Measurements from ENCODE around the gene ZMYND12. TPM values are rescaled to one million over a fixed set of nuclear protein-coding genes. Genes with fewer than 3 reads are reported as not detected.

The ZMYND12 gene
- total RNA-seq, 2 experiments from 2014 or later, result 0.64 to 1.6 TPM

GRCh38 chr1:42466030-42466429 lies 10.2 kb upstream of the ZMYND12 start:
- Mint-ChIP-seq H3K36me3 (ENCODE audit: low read depth) (peaks cover 5% of the 10 kb centered on the region), H3K4me3 (no peak overlapping the region), H3K4me1 (peaks cover 22% of the 10 kb centered on the region), H3K9me3 (ENCODE audit: low read depth) (no peaks in the 10 kb centered on the region), H3K27me3 (peaks cover 2% of the 10 kb centered on the region), H3K27ac (no peak overlapping the region)
- ATAC-seq (no peak), DNase-seq (no peak)
- intact Hi-C loops (cut with DNase I, micrococcal nuclease), result no loop called here
- CTCF ChIA-PET, result no interaction called here
- POLR2A ChIA-PET, result no interaction called here

DNA sequence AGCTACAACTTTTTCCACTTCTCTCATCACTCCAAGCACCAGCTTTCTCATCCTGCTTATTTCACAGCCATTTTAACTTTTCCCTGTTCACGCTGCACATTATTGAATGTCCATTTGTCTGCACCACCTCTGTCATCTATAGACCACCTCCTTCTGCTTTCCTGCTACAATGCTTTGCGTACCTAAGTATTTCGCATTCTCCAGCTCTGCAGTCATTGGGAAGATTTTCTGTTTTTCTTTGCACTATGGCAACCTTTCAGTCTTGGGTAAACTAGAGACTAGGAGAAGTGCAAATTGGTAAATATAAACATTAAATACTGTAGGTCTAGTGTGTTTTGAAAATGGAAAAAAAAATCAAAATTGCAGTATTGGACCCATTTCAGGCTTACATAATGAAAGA lies 8.1 kb upstream of the ZMYND12 start:
- Mint-ChIP-seq H3K4me3 (peak overlapping the region; percentile 77), H3K27me3 (peaks cover 2% of the 10 kb centered on the region), H3K36me3 (ENCODE audit: low read depth) (peaks cover 18% of the 10 kb centered on the region), H3K27ac (no peak overlapping the region), H3K9me3 (ENCODE audit: low read depth) (no peaks in the 10 kb centered on the region), H3K4me1 (peaks cover 28% of the 10 kb centered on the region)
- ChIA-PET CTCF (no interaction called here), POLR2A (no interaction called here)
- intact Hi-C loops (cut with DNase I, micrococcal nuclease), result loop anchor here (1.0 to 5.0 kb wide), 9 partner anchors 129 to 1243 kb away; partner anchors contain the start of genes PPIH (in 2 of the 2), C1orf50 (in 1 of the 2), ERMAP (in 1 of the 2) and FOXJ3 (in 1 of the 2)
- no peak for DNase-seq
- ATAC-seq, result no peak

DNA sequence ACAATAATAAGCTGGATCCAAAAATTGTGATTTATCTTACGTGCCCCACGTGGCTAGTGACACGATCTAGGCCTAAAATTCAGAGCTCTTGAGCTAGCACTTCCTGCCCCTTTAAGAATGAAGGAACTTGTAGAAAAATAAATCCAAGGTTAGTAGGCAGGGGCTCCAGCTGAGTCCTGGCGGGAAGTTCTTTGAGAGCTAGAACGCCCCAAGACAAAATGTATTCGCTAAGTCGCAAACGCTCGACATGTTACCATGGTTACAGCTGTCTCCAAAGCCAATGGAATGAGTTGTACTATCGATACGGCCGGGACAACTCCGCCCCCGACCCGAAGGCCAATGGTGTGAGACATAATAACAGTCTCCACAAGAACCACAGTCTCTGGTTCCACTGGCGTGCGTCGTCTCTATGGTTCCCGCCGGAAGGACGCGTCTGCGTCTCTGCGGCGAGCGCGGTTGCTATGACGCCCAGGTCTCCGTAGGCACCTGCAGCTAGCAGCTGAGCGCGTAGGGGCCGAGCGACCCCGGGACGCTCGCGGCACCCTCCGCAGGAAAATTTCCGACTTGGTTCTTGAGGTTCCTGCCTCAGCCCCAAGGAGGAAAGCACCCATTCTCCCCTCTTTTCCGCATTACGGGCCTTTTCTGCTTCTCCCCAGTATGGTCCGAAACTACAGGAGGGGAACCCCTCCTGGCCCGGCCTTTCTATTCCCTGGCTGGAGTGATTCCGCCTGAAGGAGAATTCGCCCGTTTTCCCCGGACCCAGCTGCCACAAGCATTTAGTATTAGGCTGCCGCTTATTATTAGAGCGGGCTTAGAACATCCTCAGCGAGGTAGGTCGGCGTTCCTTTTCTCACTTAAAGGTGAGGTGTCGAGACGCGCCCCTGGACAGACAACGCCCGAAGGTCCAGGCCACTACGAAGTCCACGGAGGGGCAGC lies 7.3 kb upstream of the ZMYND12 start, which contains the start of gene CCDC30:
Gene CCDC30, plus strand, starts transcription at position 459 of the 936 bp plus-strand sequence. CDS start 17,266 bp downstream, outside the sequence.
- Mint-ChIP-seq H3K4me3 (peak within 1 kb of the TSS; percentile 77), H3K4me1 (peaks cover 31% of the 10 kb centered on the region), H3K27ac (peak within 1 kb of the TSS; percentile 73), H3K9me3 (ENCODE audit: low read depth) (no peaks in the 10 kb centered on the region), H3K27me3 (no peaks in the 10 kb centered on the region), H3K36me3 (ENCODE audit: low read depth) (peaks cover 26% of the 10 kb centered on the region)
- intact Hi-C loops (cut with DNase I, micrococcal nuclease), result loop anchor here (1.0 to 5.0 kb wide), 9 partner anchors 128 to 1244 kb away; partner anchors contain the start of genes PPIH (in 2 of the 2), C1orf50 (in 1 of the 2), ERMAP (in 1 of the 2) and FOXJ3 (in 1 of the 2)
- ChIA-PET CTCF (no interaction called here), POLR2A (no interaction called here)
- DNase-seq (peak; percentile 97), ATAC-seq (peak; percentile 100)

DNA sequence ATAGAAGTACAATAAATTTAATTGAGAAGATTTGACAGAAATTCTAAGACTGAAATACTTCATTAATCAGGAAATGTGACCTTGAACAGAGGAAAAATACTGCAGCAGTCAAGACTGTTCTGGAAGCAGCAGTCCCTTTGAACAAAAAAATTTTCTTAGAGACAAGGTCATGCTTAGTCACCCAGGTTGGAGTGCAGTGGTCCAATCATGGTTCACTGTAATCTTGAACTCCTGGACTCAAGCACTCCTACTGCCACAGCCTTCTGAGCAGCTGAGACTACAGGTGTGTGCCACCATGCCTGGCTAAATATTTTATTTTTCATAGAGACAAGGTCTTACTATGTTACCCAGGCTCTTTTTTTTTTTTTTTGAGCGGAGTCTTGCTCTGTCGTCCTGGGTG lies 5.4 kb upstream of the ZMYND12 start:
- peaks cover 39% of the 10 kb centered on the region for H3K36me3 Mint-ChIP-seq (ENCODE audit: low read depth)
- ATAC-seq (no peak), DNase-seq (no peak)
- no peaks in the 10 kb centered on the region for H3K27me3 Mint-ChIP-seq
- no peak overlapping the region for H3K4me3 Mint-ChIP-seq
- ChIA-PET CTCF (no interaction called here), POLR2A (no interaction called here)
- H3K4me1 Mint-ChIP-seq, result peaks cover 42% of the 10 kb centered on the region
- no peak overlapping the region for H3K27ac Mint-ChIP-seq
- intact Hi-C loops (cut with DNase I, micrococcal nuclease), result loop anchor here in 1 of 2 experiments (5.0 kb wide), 1 partner anchor 1246 kb away; the partner anchor contains the start of gene ST3GAL3
- no peaks in the 10 kb centered on the region for H3K9me3 Mint-ChIP-seq (ENCODE audit: low read depth)

DNA sequence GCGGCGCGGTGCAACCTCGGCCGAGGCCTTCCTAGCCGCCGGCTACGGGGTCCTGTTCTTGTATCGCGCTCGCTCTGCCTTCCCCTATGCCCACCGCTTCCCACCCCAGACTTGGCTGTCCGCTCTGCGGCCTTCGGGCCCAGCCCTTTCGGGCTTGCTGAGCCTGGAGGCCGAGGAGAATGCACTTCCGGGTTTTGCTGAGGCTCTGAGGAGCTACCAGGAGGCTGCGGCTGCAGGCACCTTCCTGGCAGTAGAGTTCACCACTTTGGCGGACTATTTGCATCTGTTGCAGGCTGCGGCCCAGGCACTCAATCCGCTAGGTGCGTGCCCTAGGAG lies 900 bp upstream of the ZMYND12 start:
- Mint-ChIP-seq H3K27me3 (no peaks in the 10 kb centered on the region), H3K36me3 (ENCODE audit: low read depth) (peaks cover 34% of the 10 kb centered on the region), H3K4me3 (peak overlapping the region; percentile 80), H3K27ac (peak overlapping the region; percentile 99), H3K4me1 (peaks cover 28% of the 10 kb centered on the region), H3K9me3 (ENCODE audit: low read depth) (no peaks in the 10 kb centered on the region)
- peak; percentile 61 for ATAC-seq
- POLR2A ChIA-PET, result interaction anchor here (0.7 to 0.9 kb wide), 3 partner anchors 225 to 1062 kb away, joined by 3 to 4 read pairs (median 3); partner anchors contain the start of gene YBX1
- intact Hi-C loops (cut with DNase I, micrococcal nuclease), result loop anchor here (1.0 to 10.0 kb wide), 13 partner anchors 64 to 1474 kb away; partner anchors contain the start of genes FOXJ3 (in 2 of the 2), YBX1 (in 2 of the 2), C1orf50 (in 1 of the 2) and CFAP57 (in 1 of the 2)
- CTCF ChIA-PET, result interaction anchor here (0.6 kb wide), 1 partner anchor 27 kb away, joined by 3 read pairs; no protein-coding TSS in a partner anchor
- DNase-seq, result peak; percentile 77

GRCh38 chr1:42454403-42454802 lies 1.4 kb downstream of the ZMYND12 start:
- intact Hi-C loops (cut with DNase I, micrococcal nuclease), result loop anchor here in 1 of 2 experiments (10.0 kb wide), 3 partner anchors 930 to 1090 kb away; partner anchors contain the start of genes FOXO6, HYI, MED8 and SZT2
- Mint-ChIP-seq H3K4me1 (peaks cover 28% of the 10 kb centered on the region), H3K27me3 (no peaks in the 10 kb centered on the region), H3K27ac (no peak overlapping the region), H3K9me3 (ENCODE audit: low read depth) (no peaks in the 10 kb centered on the region), H3K36me3 (ENCODE audit: low read depth) (peaks cover 24% of the 10 kb centered on the region), H3K4me3 (no peak overlapping the region)
- ChIA-PET CTCF (no interaction called here), POLR2A (no interaction called here)
- ATAC-seq, result no peak
- DNase-seq, result no peak

DNA sequence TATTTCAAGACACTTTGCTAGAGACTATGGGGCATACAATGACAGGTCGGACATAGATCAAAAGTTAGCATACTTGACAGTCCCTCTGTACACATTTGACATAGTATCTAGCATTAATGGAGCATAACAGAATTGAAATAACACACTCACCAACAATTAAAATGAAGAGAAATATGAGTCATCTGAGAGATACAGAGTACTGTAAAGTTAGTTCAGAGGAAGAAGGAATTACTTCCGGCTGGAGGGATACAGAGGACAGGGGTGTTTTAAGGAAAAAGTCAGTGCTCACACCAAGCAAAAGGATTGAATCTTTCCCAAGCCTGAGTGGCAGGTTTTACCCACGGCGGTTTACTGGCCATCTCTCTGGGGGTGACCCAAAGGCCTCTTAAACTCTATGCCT lies 2.4 kb downstream of the ZMYND12 start:
- intact Hi-C loops (cut with DNase I, micrococcal nuclease), result loop anchor here in 1 of 2 experiments (10.0 kb wide), 3 partner anchors 931 to 1089 kb away; partner anchors contain the start of genes FOXO6, HYI, MED8 and SZT2
- CTCF ChIA-PET, result no interaction called here
- Mint-ChIP-seq H3K36me3 (ENCODE audit: low read depth) (peaks cover 16% of the 10 kb centered on the region), H3K27me3 (no peaks in the 10 kb centered on the region), H3K4me3 (no peak overlapping the region), H3K27ac (no peak overlapping the region), H3K9me3 (ENCODE audit: low read depth) (no peaks in the 10 kb centered on the region), H3K4me1 (peaks cover 26% of the 10 kb centered on the region)
- POLR2A ChIA-PET, result no interaction called here
- no peak for DNase-seq
- ATAC-seq, result no peak

DNA sequence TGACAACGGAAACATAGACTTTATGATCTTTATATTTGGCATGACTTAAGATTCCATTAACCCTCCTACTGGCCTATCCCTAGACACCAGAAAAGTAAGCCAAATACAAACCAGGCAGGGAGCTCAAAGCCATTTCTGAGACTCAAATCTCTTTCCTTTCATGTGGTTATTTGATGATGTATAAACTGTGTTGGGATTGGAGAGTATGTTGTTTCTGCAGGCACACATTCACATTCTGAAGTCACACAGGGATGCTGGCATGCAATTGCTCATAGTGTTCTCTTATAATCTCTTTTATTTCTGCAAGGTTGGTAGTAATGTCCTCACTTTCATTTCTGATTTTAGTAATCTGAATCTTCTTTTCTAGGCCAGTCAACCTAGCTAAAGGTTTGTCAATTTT lies 5.8 kb downstream of the ZMYND12 start:
- H3K4me3 Mint-ChIP-seq, result no peak overlapping the region
- peaks cover 8% of the 10 kb centered on the region for H3K4me1 Mint-ChIP-seq
- no peaks in the 10 kb centered on the region for H3K9me3 Mint-ChIP-seq (ENCODE audit: low read depth)
- ATAC-seq (peak; percentile 84), DNase-seq (no peak)
- intact Hi-C loops (cut with DNase I, micrococcal nuclease), result loop anchor here in 1 of 2 experiments (10.0 kb wide), 3 partner anchors 935 to 1085 kb away; partner anchors contain the start of genes FOXO6, HYI, MED8 and SZT2
- H3K27ac Mint-ChIP-seq, result no peak overlapping the region
- no peaks in the 10 kb centered on the region for H3K27me3 Mint-ChIP-seq
- H3K36me3 Mint-ChIP-seq (ENCODE audit: low read depth), result no peaks in the 10 kb centered on the region
- ChIA-PET CTCF (no interaction called here), POLR2A (no interaction called here)

GRCh38 chr1:42449256-42449655 lies 6.6 kb downstream of the ZMYND12 start:
- peaks cover 5% of the 10 kb centered on the region for H3K4me1 Mint-ChIP-seq
- no peaks in the 10 kb centered on the region for H3K36me3 Mint-ChIP-seq (ENCODE audit: low read depth)
- ChIA-PET CTCF (no interaction called here), POLR2A (no interaction called here)
- DNase-seq, result no peak
- H3K27ac Mint-ChIP-seq, result no peak overlapping the region
- no peaks in the 10 kb centered on the region for H3K9me3 Mint-ChIP-seq (ENCODE audit: low read depth)
- no peak overlapping the region for H3K4me3 Mint-ChIP-seq
- ATAC-seq, result no peak
- H3K27me3 Mint-ChIP-seq, result no peaks in the 10 kb centered on the region
- intact Hi-C loops (cut with DNase I, micrococcal nuclease), result no loop called here

DNA sequence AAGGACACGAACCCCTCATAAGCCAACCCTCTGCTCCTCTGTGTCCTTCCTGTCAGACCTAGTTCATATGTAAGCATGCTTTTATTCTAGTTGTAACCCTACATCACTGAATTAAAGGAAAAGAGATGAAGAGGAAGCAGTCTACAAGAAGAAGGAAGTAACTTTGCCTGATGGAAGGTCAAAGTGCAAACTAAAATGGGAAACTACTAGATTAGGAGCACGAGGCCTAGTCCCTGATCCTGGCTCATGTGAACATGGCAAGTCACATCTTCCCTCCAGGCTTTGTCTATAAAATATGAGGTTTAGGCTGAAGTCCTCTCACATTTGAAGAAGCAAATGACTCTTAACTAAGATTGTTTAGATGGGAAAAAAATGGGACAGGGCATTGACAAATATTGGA lies 13.2 kb downstream of the ZMYND12 start:
- no peak overlapping the region for H3K4me3 Mint-ChIP-seq
- ChIA-PET CTCF (no interaction called here), POLR2A (no interaction called here)
- intact Hi-C loops (cut with DNase I, micrococcal nuclease), result no loop called here
- no peak for DNase-seq
- H3K36me3 Mint-ChIP-seq (ENCODE audit: low read depth), result no peaks in the 10 kb centered on the region
- no peaks in the 10 kb centered on the region for H3K27me3 Mint-ChIP-seq
- no peak for ATAC-seq
- no peaks in the 10 kb centered on the region for H3K4me1 Mint-ChIP-seq
- no peak overlapping the region for H3K27ac Mint-ChIP-seq
- H3K9me3 Mint-ChIP-seq (ENCODE audit: low read depth), result no peaks in the 10 kb centered on the region

DNA sequence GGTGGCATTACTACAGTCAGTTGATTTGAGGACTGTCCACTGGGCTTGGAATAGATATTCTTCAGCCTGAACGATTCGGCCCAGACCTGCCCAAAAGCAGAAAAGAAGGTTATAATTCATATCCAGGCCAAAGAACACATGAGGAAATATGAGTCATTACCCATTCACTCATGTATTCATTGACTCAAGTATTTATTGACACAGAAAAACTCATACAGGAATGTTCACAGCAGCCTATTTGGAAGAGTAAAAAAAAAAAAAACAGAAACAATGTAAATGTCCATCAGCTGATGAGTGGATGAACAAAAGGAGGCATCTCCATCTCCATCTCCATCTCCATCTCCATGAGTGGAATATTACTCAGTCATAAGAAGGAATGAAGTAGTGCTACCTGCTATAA lies 15.9 kb downstream of the ZMYND12 start:
- Mint-ChIP-seq H3K4me3 (no peak overlapping the region), H3K4me1 (no peaks in the 10 kb centered on the region), H3K27me3 (no peaks in the 10 kb centered on the region), H3K36me3 (ENCODE audit: low read depth) (no peaks in the 10 kb centered on the region), H3K9me3 (ENCODE audit: low read depth) (no peaks in the 10 kb centered on the region), H3K27ac (no peak overlapping the region)
- no peak for ATAC-seq
- POLR2A ChIA-PET, result no interaction called here
- intact Hi-C loops (cut with DNase I, micrococcal nuclease), result no loop called here
- CTCF ChIA-PET, result no interaction called here
- DNase-seq, result no peak

DNA sequence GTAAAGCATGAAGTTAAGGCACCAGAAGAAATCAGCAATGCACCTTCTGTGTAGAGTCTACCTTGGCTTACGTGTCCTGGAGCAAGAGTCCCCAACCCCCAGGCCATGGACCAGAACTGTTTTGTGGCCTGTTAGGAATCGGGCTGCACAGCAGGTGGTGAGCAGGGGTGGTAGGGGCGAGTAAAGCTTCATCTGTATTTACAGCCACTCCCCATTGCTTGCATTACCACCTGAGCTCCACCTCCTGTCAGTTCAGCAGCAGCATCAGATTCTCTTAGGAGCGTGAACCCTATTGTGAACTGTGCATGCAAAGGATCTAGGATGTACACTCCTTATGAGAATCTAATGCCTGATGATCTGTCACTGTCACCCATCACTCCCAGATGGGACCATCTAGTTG lies 21.5 kb downstream of the ZMYND12 start:
- POLR2A ChIA-PET, result no interaction called here
- intact Hi-C loops (cut with DNase I, micrococcal nuclease), result no loop called here

More for the DNA sequence above, 21.5 kb downstream of the ZMYND12 start:
- Mint-ChIP-seq H3K4me3 (no peak overlapping the region), H3K4me1 (no peaks in the 10 kb centered on the region), H3K9me3 (ENCODE audit: low read depth) (no peaks in the 10 kb centered on the region), H3K27me3 (no peaks in the 10 kb centered on the region), H3K27ac (no peak overlapping the region), H3K36me3 (ENCODE audit: low read depth) (no peaks in the 10 kb centered on the region)
- ATAC-seq (no peak), DNase-seq (no peak)
- CTCF ChIA-PET, result no interaction called here
